ENCODE results near the gene INAFM2. TPM values are rescaled to one million over a fixed set of nuclear protein-coding genes. Genes with fewer than 3 reads are reported as not detected.

The INAFM2 gene
- total and polyA plus RNA-seq, 2 donors (not counting 3 experiments of a cell fraction or from before 2014, with no cell fraction given): 10.4 to 24.1 TPM

GRCh38 chr15:40352281-40352901, 28.9 kb downstream of the INAFM2 start:
- no peak overlapping the region for H3K27ac ChIP-seq (ENCODE audit: insufficient read depth, low read depth, low read length)
- no peaks in the 10 kb centered on the region for H3K4me1 ChIP-seq (ENCODE audit: control insufficient read depth, extremely low read depth, insufficient read depth, low read length)
- no TSS peak for BruUV-seq (replicated peaks)
- H3K4me3 ChIP-seq (replicated peaks in 1 of 3; ENCODE audit: insufficient read depth in 1 of 3, low read depth in 1 of 3, low read length in 3 of 3): no peak overlapping the region
- no peak overlapping the region for H3K9ac ChIP-seq (replicated peaks; ENCODE audit: extremely low read depth, insufficient read depth, low read length)
- no peak overlapping the region for H3K4me2 ChIP-seq (ENCODE audit: insufficient read depth, low read length)
- intact Hi-C loops (cut with micrococcal nuclease) (no loop called here), dilution Hi-C loops (cut with MboI; ENCODE audit: extremely low pct_ligation_motif_present, low sequenced_read_pairs) (no loop called here)
- H3K27me3 ChIP-seq (ENCODE audit: control insufficient read depth in 2 of 2, insufficient read depth in 2 of 2, low read length in 2 of 2): peaks cover 2 to 6% of the 10 kb centered on the region in 2 experiments
- no peaks in the 10 kb centered on the region for H3K9me3 ChIP-seq (replicated peaks; ENCODE audit: control insufficient read depth, insufficient read depth, low read length)
- H4K20me1 ChIP-seq (replicated peaks; ENCODE audit: control insufficient read depth, extremely low read depth, insufficient read depth, low read length): no peaks in the 10 kb centered on the region
- ChIA-PET CTCF (interaction anchor here (0.6 to 6.4 kb wide), 3 partner anchors 8 to 23 kb away, joined by 3 to 82 read pairs (median 50); partner anchors contain the start of gene CCDC9B), POLR2A (no interaction called here)
- H3K9me1 ChIP-seq (replicated peaks; ENCODE audit: control insufficient read depth, extremely low read depth, insufficient read depth, low read length): no peaks in the 10 kb centered on the region
- FAIRE-seq: no peak
- no peaks in the 10 kb centered on the region for H3K36me3 ChIP-seq (ENCODE audit: control insufficient read depth in 2 of 2, extremely low read depth in 1 of 2, insufficient read depth in 2 of 2, low read length in 2 of 2)
- no peak for TF ChIP-seq MYC (IDR thresholded peaks at IDR 0.05; ENCODE audit: low read depth, low read length)
- no peak for TF ChIP-seq FOS (IDR thresholded peaks at IDR 0.05; ENCODE audit: borderline replicate concordance, insufficient read depth, low read length)
- no peak for TF ChIP-seq MAX (IDR thresholded peaks at IDR 0.05; ENCODE audit: insufficient read depth, insufficient read length)
- TF ChIP-seq GATA2 (IDR thresholded peaks at IDR 0.05; ENCODE audit: insufficient read depth, insufficient read length, low read depth, low read length): no peak
- no peak for TF ChIP-seq JUN (IDR thresholded peaks at IDR 0.05; ENCODE audit: borderline replicate concordance, insufficient read depth, insufficient read length, low read depth)
- TF ChIP-seq CTCF (IDR thresholded peaks at IDR 0.05; ENCODE audit: extremely low read depth in 1 of 2, insufficient read depth in 1 of 2, low read depth in 1 of 2, low read length in 2 of 2): no peak
- TF ChIP-seq POLR2A (IDR thresholded peaks at IDR 0.05; ENCODE audit: low read depth, low read length): no peak
- no peak for TF ChIP-seq EZH2 (IDR thresholded peaks at IDR 0.05; ENCODE audit: borderline replicate concordance, low read depth, low read length, severe bottlenecking)
- no peak for TF ChIP-seq POLR2AphosphoS5 (IDR thresholded peaks at IDR 0.05; ENCODE audit: insufficient read depth, low read depth, low read length)
- no peaks in the 10 kb centered on the region for H3K79me2 ChIP-seq (ENCODE audit: control insufficient read depth, insufficient read depth, low read length)
- no peak overlapping the region for H2AFZ ChIP-seq (ENCODE audit: low read depth, low read length)
- no peak for DNase-seq (ENCODE audit: low read depth, low spot score)
